Ovary (tissue), 9 donors: ENCODE data around the gene DENND6B. TPM values are rescaled to one million over a fixed set of nuclear protein-coding genes. Genes with fewer than 3 reads are reported as not detected.

ENCODE experiments used
- polyA plus RNA-seq, 2 donors: library from polyadenylated mRNA; stranded (reverse); fragments of 200-250 nt in 1 of 2; fragments of 350-450 nt in 1 of 2; fragmentation: Illumina TruSeq in 1 of 2; extraction: RNeasy Lipid Tissue Mini Kit (QIAGEN cat#74804) in 1 of 2; gene quantifications; one replicate each; pipeline ENCODE4 v1.2.3, GENCODE V29; 2013 to 2014
- total RNA-seq, 7 donors: library from RNA; depleted of rRNA in 2 of 7; stranded (reverse); fragments of >200 nt in 2 of 7; fragmentation: NEBNext Ultra II Directional in 3 of 7; extraction: Animal tissue kit (Norgen Biotek cat#: 25700) in 3 of 7; gene quantifications; one replicate each; pipeline versions ENCODE4 v1.1.0 to v1.2.4, GENCODE V29; 2016 to 2023
- donor health status: DM: no; HTN: no; CAD: no; lungs with moderate emphysema.
- donor health status: DM: no; HTN: no; CAD: no.
- donor health status: Bipolar disorder and iron deficiency.
- donor health status: DM: yes; HTN: yes; CAD: no.
- donor health status: DM: no; HTN: no; CAD: no.
- donor health status: DM: yes; HTN: yes; CAD: no.

Gene DENND6B
- total and polyA plus RNA-seq, 9 donors = 0.38 to 17.3 (median 5.6) TPM

Other genes starting within 250 kb of the DENND6B start
- 1 to 10 TPM in 1 of 7 donors, under 1 TPM in 4, not detected in 2; 0.11 to 1.1 (median 0.35) TPM for gene MLC1, start 241.6 kb downstream of the DENND6B start, total RNA-seq
- under 1 TPM; 0.27 to 0.67 TPM for gene MLC1, start 241.6 kb downstream of the DENND6B start, polyA plus RNA-seq
- gene MOV10L1, start 237.0 kb downstream of the DENND6B start, total RNA-seq = 1 to 10 TPM in 6 of 7 donors, under 1 TPM in 1; 0.94 to 6.3 (median 2.5) TPM
- 1 to 10 TPM; 1.6 to 2.0 TPM for gene MOV10L1, start 237.0 kb downstream of the DENND6B start, polyA plus RNA-seq
- 1 to 10 TPM; 1.8 to 5.6 (median 3.1) TPM for gene PANX2, start 156.3 kb downstream of the DENND6B start, total RNA-seq
- 1 to 10 TPM in 1 of 2 donors, under 1 TPM in 1; 0.27 to 2.0 TPM for gene PANX2, start 156.3 kb downstream of the DENND6B start, polyA plus RNA-seq
- gene TRABD, start 141.1 kb downstream of the DENND6B start, total RNA-seq = 10 to 100 TPM; 23.5 to 35.2 (median 27.2) TPM
- 10 to 100 TPM in 1 of 2 donors, under 1 TPM in 1; 0.58 to 25.9 TPM for gene TRABD, start 141.1 kb downstream of the DENND6B start, polyA plus RNA-seq
- 10 to 100 TPM; 18.9 to 31.1 (median 23.0) TPM for gene SELENOO, start 126.0 kb downstream of the DENND6B start, total RNA-seq
- gene SELENOO, start 126.0 kb downstream of the DENND6B start, polyA plus RNA-seq = 10 to 100 TPM in 1 of 2 donors, under 1 TPM in 1; 0.40 to 23.4 TPM
- gene TUBGCP6, start 82.0 kb downstream of the DENND6B start, total RNA-seq = 10 to 100 TPM; 35.9 to 52.2 (median 40.8) TPM
- 10 to 100 TPM in 1 of 2 donors, 1 to 10 TPM in 1; 7.5 to 42.6 TPM for gene TUBGCP6, start 82.0 kb downstream of the DENND6B start, polyA plus RNA-seq
- 10 to 100 TPM; 24.9 to 44.6 (median 41.1) TPM for gene HDAC10, start 75.7 kb downstream of the DENND6B start, total RNA-seq
- gene HDAC10, start 75.7 kb downstream of the DENND6B start, polyA plus RNA-seq = 10 to 100 TPM in 1 of 2 donors, 1 to 10 TPM in 1; 2.3 to 33.2 TPM
- gene MAPK12, start 65.3 kb downstream of the DENND6B start, total RNA-seq = 10 to 100 TPM in 6 of 7 donors, 1 to 10 TPM in 1; 7.9 to 35.3 (median 23.3) TPM
- 10 to 100 TPM in 1 of 2 donors, under 1 TPM in 1; 0.87 to 26.5 TPM for gene MAPK12, start 65.3 kb downstream of the DENND6B start, polyA plus RNA-seq
- gene MAPK11, start 56.6 kb downstream of the DENND6B start, total RNA-seq = 10 to 100 TPM in 4 of 7 donors, 1 to 10 TPM in 3; 2.0 to 31.6 (median 12.0) TPM
- gene MAPK11, start 56.6 kb downstream of the DENND6B start, polyA plus RNA-seq = 10 to 100 TPM in 1 of 2 donors, under 1 TPM in 1; 0.92 to 13.0 TPM
- 100 to 1,000 TPM; 121 to 274 (median 229) TPM for gene PLXNB2, start 19.4 kb downstream of the DENND6B start, total RNA-seq
- 100 to 1,000 TPM in 1 of 2 donors, 10 to 100 TPM in 1; 26.5 to 135 TPM for gene PLXNB2, start 19.4 kb downstream of the DENND6B start, polyA plus RNA-seq
- gene PPP6R2, start 16.3 kb upstream of the DENND6B start, total RNA-seq = 10 to 100 TPM; 30.1 to 52.9 (median 37.8) TPM
- gene PPP6R2, start 16.3 kb upstream of the DENND6B start, polyA plus RNA-seq = 10 to 100 TPM in 1 of 2 donors, 1 to 10 TPM in 1; 8.2 to 33.4 TPM
- gene SBF1, start 148.0 kb upstream of the DENND6B start, total RNA-seq = 10 to 100 TPM; 25.6 to 86.0 (median 65.1) TPM
- gene SBF1, start 148.0 kb upstream of the DENND6B start, polyA plus RNA-seq = 10 to 100 TPM in 1 of 2 donors, 1 to 10 TPM in 1; 1.9 to 36.7 TPM
- gene ADM2, start 154.5 kb upstream of the DENND6B start, total RNA-seq = 1 to 10 TPM in 1 of 7 donors, under 1 TPM in 3, not detected in 3; 0.11 to 2.6 (median 0.21) TPM
- gene ADM2, start 154.5 kb upstream of the DENND6B start, polyA plus RNA-seq = under 1 TPM; 0.01 to 0.03 TPM
- gene MIOX, start 159.8 kb upstream of the DENND6B start, total RNA-seq = under 1 TPM in 1 of 7 donors, not detected in 6; 0.20 TPM
- not detected for gene MIOX, start 159.8 kb upstream of the DENND6B start, polyA plus RNA-seq
- 10 to 100 TPM; 43.6 to 76.6 (median 60.9) TPM for gene LMF2, start 180.7 kb upstream of the DENND6B start, total RNA-seq
- gene LMF2, start 180.7 kb upstream of the DENND6B start, polyA plus RNA-seq = 10 to 100 TPM in 1 of 2 donors, 1 to 10 TPM in 1; 1.5 to 52.3 TPM
- 10 to 100 TPM; 37.1 to 61.5 (median 53.7) TPM for gene NCAPH2, start 181.2 kb upstream of the DENND6B start, total RNA-seq
- 10 to 100 TPM; 11.5 to 49.0 TPM for gene NCAPH2, start 181.2 kb upstream of the DENND6B start, polyA plus RNA-seq
- gene SCO2, start 198.6 kb upstream of the DENND6B start, total RNA-seq = 1 to 10 TPM in 2 of 7 donors, under 1 TPM in 2, not detected in 3; 0.73 to 5.1 (median 2.6) TPM
- under 1 TPM in 1 of 2 donors, not detected in 1; 0.75 TPM for gene SCO2, start 198.6 kb upstream of the DENND6B start, polyA plus RNA-seq
- gene TYMP, start 203.0 kb upstream of the DENND6B start, total RNA-seq = 10 to 100 TPM in 5 of 7 donors, 1 to 10 TPM in 2; 6.6 to 72.4 (median 15.9) TPM
- gene TYMP, start 203.0 kb upstream of the DENND6B start, polyA plus RNA-seq = 1 to 10 TPM; 2.7 to 8.4 TPM
- gene KLHDC7B, start 218.9 kb upstream of the DENND6B start, total RNA-seq = under 1 TPM in 5 of 7 donors, not detected in 2; 0.10 to 0.12 (median 0.10) TPM
- under 1 TPM; 0.04 to 0.13 TPM for gene KLHDC7B, start 218.9 kb upstream of the DENND6B start, polyA plus RNA-seq
- gene SYCE3, start 235.9 kb upstream of the DENND6B start, total RNA-seq = not detected
- not detected for gene SYCE3, start 235.9 kb upstream of the DENND6B start, polyA plus RNA-seq